ENCODE data around the gene RHBDF2. TPM values are rescaled to one million over a fixed set of nuclear protein-coding genes. Genes with fewer than 3 reads are reported as not detected.

The RHBDF2 gene
- total and polyA plus RNA-seq, 4 experiments from 2014 or later: 5.4 to 62.2 (median 32.6) TPM

DNA sequence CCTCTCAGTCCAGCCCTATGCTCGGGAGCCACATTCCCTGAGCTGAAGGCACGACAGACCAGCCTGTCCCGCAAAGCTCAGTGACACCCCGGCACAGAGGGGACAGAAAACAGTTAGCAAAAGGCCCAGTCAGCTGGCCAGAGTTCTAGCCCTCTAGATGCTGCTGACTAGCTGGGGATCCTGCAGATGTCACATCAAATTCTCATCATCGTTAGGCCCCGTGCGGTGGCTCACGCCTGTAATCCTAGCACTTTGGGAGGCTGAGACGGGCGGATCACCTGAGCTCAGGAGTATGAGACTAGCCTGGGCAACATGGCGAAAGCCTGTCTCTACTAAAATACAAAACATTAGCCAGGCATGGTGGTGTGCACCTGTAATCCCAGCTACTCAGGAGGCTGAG, 65.5 kb downstream of the RHBDF2 start:
- Mint-ChIP-seq H3K9me3 (no peaks in the 10 kb centered on the region), H3K4me3 (no peak overlapping the region), H3K27ac (no peak overlapping the region), H3K4me1 (peaks cover 16 to 40% (median 25%) of the 10 kb centered on the region in 4 donors), H3K27me3 (no peaks in the 10 kb centered on the region), H3K36me3 (peaks cover 7 to 13% of the 10 kb centered on the region in 2 donors)
- CTCF ChIA-PET (ENCODE audit: partially characterized antibody): interaction anchor here (0.6 to 1.5 kb wide), 4 partner anchors 20 to 136 kb away, joined by 3 to 5 read pairs (median 3); no protein-coding TSS in a partner anchor
- intact Hi-C loops (cut with micrococcal nuclease): no loop called here
- Histone ChIP-seq H3K27ac (ENCODE audit: low read depth, low read length) (no peak overlapping the region), H3K27me3 (ENCODE audit: insufficient read depth, low read length) (no peaks in the 10 kb centered on the region), H3K9me3 (ENCODE audit: control insufficient read depth in 1 of 2, low read length in 2 of 2) (no peaks in the 10 kb centered on the region), H3K4me1 (ENCODE audit: insufficient read depth, low read length) (peaks cover 2% of the 10 kb centered on the region), H3K36me3 (ENCODE audit: insufficient read depth, low read length) (no peaks in the 10 kb centered on the region), H3K4me3 (ENCODE audit: low read length in 2 of 2) (no peak overlapping the region)
- POLR2A ChIA-PET (ENCODE audit: partially characterized antibody): no interaction called here
- no peak for DNase-seq

DNA sequence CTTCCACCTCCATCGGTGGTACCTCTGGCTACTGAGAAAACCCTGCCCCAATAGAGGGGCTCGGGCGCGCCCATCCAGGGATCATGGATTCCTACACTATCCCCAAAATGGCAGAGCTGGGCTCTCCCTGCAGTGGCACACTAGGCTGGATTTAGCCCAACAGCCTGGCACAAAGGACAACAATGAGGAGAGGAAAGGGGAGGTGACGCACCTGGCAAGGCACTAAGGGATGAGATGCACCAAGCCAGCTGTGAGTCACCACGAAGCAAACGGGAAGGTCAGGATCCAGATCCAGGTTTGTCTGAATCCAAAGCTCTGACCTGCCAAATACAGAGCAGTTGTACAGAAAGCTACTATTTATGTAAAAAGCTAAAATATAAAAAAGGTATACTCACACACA, 66.4 kb downstream of the RHBDF2 start:
- no peaks in the 10 kb centered on the region for H3K4me1 ChIP-seq (ENCODE audit: insufficient read depth, low read length)
- no peaks in the 10 kb centered on the region for H3K36me3 ChIP-seq (ENCODE audit: insufficient read depth, low read length)
- H3K27ac ChIP-seq (ENCODE audit: low read depth, low read length): no peak overlapping the region
- H3K9me3 Mint-ChIP-seq: no peaks in the 10 kb centered on the region
- H3K36me3 Mint-ChIP-seq: peaks cover 7 to 15% of the 10 kb centered on the region in 2 donors
- H3K27me3 Mint-ChIP-seq: no peaks in the 10 kb centered on the region
- ChIA-PET CTCF (ENCODE audit: partially characterized antibody) (interaction anchor here (1.0 to 1.5 kb wide), 4 partner anchors 14 to 135 kb away, joined by 3 to 5 read pairs (median 3); no protein-coding TSS in a partner anchor), POLR2A (ENCODE audit: partially characterized antibody) (no interaction called here)
- no peak overlapping the region for H3K4me3 ChIP-seq (ENCODE audit: low read length in 2 of 2)
- no peaks in the 10 kb centered on the region for H3K9me3 ChIP-seq (ENCODE audit: control insufficient read depth in 1 of 2, low read length in 2 of 2)
- H3K4me3 Mint-ChIP-seq: no peak overlapping the region
- H3K27me3 ChIP-seq (ENCODE audit: insufficient read depth, low read length): no peaks in the 10 kb centered on the region
- no peak for DNase-seq
- no peak overlapping the region for H3K27ac Mint-ChIP-seq
- intact Hi-C loops (cut with micrococcal nuclease): no loop called here
- peaks cover 15 to 34% (median 24%) of the 10 kb centered on the region in 4 donors for H3K4me1 Mint-ChIP-seq

DNA sequence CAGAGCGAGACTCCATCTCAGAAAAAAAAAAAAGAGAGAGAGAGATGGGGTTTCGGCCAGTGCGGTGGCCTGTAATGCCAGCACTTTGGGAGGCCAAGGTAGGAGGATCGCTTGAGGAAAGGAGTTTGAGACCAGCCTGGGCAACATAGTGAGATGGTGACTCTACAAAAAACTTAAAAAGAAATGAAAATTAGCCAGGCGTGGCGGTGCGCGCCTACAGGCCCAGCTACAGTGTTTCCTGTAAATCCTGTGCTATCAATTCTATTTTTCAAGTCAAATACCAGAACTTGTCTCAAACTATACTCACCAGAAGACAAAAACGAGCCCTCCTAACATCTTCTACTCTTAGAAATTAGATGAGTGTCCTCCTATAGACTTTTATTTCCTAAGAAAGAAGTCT, 67.5 kb downstream of the RHBDF2 start:
- Histone ChIP-seq H3K9me3 (ENCODE audit: control insufficient read depth in 1 of 2, low read length in 2 of 2) (no peaks in the 10 kb centered on the region), H3K4me1 (ENCODE audit: insufficient read depth, low read length) (no peaks in the 10 kb centered on the region), H3K27ac (ENCODE audit: low read depth, low read length) (no peak overlapping the region), H3K4me3 (ENCODE audit: low read length in 2 of 2) (no peak overlapping the region), H3K27me3 (ENCODE audit: insufficient read depth, low read length) (no peaks in the 10 kb centered on the region), H3K36me3 (ENCODE audit: insufficient read depth, low read length) (no peaks in the 10 kb centered on the region)
- H3K9me3 Mint-ChIP-seq: no peaks in the 10 kb centered on the region
- no peak overlapping the region for H3K4me3 Mint-ChIP-seq
- H3K4me1 Mint-ChIP-seq: peaks cover 8 to 24% (median 15%) of the 10 kb centered on the region in 4 donors
- ChIA-PET CTCF (ENCODE audit: partially characterized antibody) (interaction anchor here (1.4 kb wide), 1 partner anchor 36 kb away, joined by 5 read pairs; no protein-coding TSS in a partner anchor), POLR2A (ENCODE audit: partially characterized antibody) (no interaction called here)
- H3K36me3 Mint-ChIP-seq: peaks cover 7 to 12% of the 10 kb centered on the region in 2 donors
- no peak overlapping the region for H3K27ac Mint-ChIP-seq
- no peak for DNase-seq
- intact Hi-C loops (cut with micrococcal nuclease): no loop called here
- H3K27me3 Mint-ChIP-seq: no peaks in the 10 kb centered on the region

GRCh38 chr17:76432712-76433336, 68.4 kb downstream of the RHBDF2 start:
- Mint-ChIP-seq H3K27ac (peak overlapping the region in 1 of 7 donors; percentile 14), H3K4me1 (peaks cover 9 to 27% (median 14%) of the 10 kb centered on the region in 4 donors), H3K9me3 (no peaks in the 10 kb centered on the region), H3K4me3 (no peak overlapping the region), H3K27me3 (no peaks in the 10 kb centered on the region), H3K36me3 (peaks cover 7 to 11% of the 10 kb centered on the region in 2 donors)
- Histone ChIP-seq H3K36me3 (ENCODE audit: insufficient read depth, low read length) (no peaks in the 10 kb centered on the region), H3K27me3 (ENCODE audit: insufficient read depth, low read length) (no peaks in the 10 kb centered on the region), H3K9me3 (ENCODE audit: control insufficient read depth in 1 of 2, low read length in 2 of 2) (no peaks in the 10 kb centered on the region), H3K4me3 (ENCODE audit: low read length in 2 of 2) (no peak overlapping the region), H3K4me1 (ENCODE audit: insufficient read depth, low read length) (no peaks in the 10 kb centered on the region), H3K27ac (ENCODE audit: low read depth, low read length) (no peak overlapping the region)
- intact Hi-C loops (cut with micrococcal nuclease): no loop called here
- POLR2A ChIA-PET (ENCODE audit: partially characterized antibody): no interaction called here
- CTCF ChIA-PET (ENCODE audit: partially characterized antibody): no interaction called here
- no peak for DNase-seq

DNA sequence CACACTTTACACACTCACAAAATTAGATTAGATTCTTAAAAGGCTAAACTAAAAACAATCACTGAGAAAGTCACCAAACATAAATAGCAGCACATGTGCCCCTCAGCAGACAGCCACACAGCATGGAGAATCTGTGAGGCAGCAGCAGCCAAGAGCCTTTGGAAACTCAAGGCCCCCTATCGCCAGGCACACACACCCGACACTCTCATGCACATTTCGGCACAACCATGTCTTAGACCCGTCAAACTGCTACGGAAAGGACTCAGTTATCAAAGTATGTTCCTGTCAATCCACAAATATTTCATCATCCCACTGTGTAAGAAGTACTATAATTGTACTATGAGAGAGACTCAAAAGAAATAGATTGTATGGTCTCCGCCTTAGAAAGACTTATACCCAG, 69.2 kb downstream of the RHBDF2 start:
- no peak for DNase-seq
- H3K36me3 Mint-ChIP-seq: peaks cover 7 to 11% of the 10 kb centered on the region in 2 donors
- Histone ChIP-seq H3K4me3 (ENCODE audit: low read length in 2 of 2) (no peak overlapping the region), H3K27me3 (ENCODE audit: insufficient read depth, low read length) (no peaks in the 10 kb centered on the region), H3K36me3 (ENCODE audit: insufficient read depth, low read length) (no peaks in the 10 kb centered on the region), H3K27ac (ENCODE audit: low read depth, low read length) (no peak overlapping the region), H3K9me3 (ENCODE audit: control insufficient read depth in 1 of 2, low read length in 2 of 2) (no peaks in the 10 kb centered on the region), H3K4me1 (ENCODE audit: insufficient read depth, low read length) (no peaks in the 10 kb centered on the region)
- peaks cover 10 to 30% (median 14%) of the 10 kb centered on the region in 4 donors for H3K4me1 Mint-ChIP-seq
- H3K4me3 Mint-ChIP-seq: no peak overlapping the region
- H3K27me3 Mint-ChIP-seq: no peaks in the 10 kb centered on the region
- intact Hi-C loops (cut with micrococcal nuclease): no loop called here
- H3K27ac Mint-ChIP-seq: no peak overlapping the region
- H3K9me3 Mint-ChIP-seq: no peaks in the 10 kb centered on the region
- ChIA-PET POLR2A (ENCODE audit: partially characterized antibody) (no interaction called here), CTCF (ENCODE audit: partially characterized antibody) (interaction anchor here (2.3 kb wide), 1 partner anchor 23 kb away, joined by 7 read pairs; no protein-coding TSS in a partner anchor)

- intact Hi-C loops (cut with micrococcal nuclease): no loop called here
- Histone ChIP-seq H3K36me3 (ENCODE audit: insufficient read depth, low read length) (no peaks in the 10 kb centered on the region), H3K27ac (ENCODE audit: low read depth, low read length) (no peak overlapping the region), H3K4me1 (ENCODE audit: insufficient read depth, low read length) (no peaks in the 10 kb centered on the region), H3K9me3 (ENCODE audit: control insufficient read depth in 1 of 2, low read length in 2 of 2) (no peaks in the 10 kb centered on the region), H3K27me3 (ENCODE audit: insufficient read depth, low read length) (no peaks in the 10 kb centered on the region), H3K4me3 (ENCODE audit: low read length in 2 of 2) (no peak overlapping the region)
- ChIA-PET POLR2A (ENCODE audit: partially characterized antibody) (no interaction called here), CTCF (ENCODE audit: partially characterized antibody) (interaction anchor here (1.0 to 2.3 kb wide), 2 partner anchors 23 to 46 kb away, joined by 3 to 7 read pairs; no protein-coding TSS in a partner anchor)
- peak overlapping the region in 1 of 7 donors; percentile 59 for H3K27ac Mint-ChIP-seq
- H3K27me3 Mint-ChIP-seq: no peaks in the 10 kb centered on the region
- DNase-seq: no peak
- peaks cover 8 to 29% (median 14%) of the 10 kb centered on the region in 4 donors for H3K4me1 Mint-ChIP-seq
- peaks cover 7 to 11% of the 10 kb centered on the region in 2 donors for H3K36me3 Mint-ChIP-seq
- no peaks in the 10 kb centered on the region for H3K9me3 Mint-ChIP-seq
- no peak overlapping the region for H3K4me3 Mint-ChIP-seq
These were observed 69.7 kb downstream of the RHBDF2 start for GRCh38 chr17:76431509-76431908.

- Histone ChIP-seq H3K27me3 (ENCODE audit: insufficient read depth, low read length) (no peaks in the 10 kb centered on the region), H3K9me3 (ENCODE audit: control insufficient read depth in 1 of 2, low read length in 2 of 2) (no peaks in the 10 kb centered on the region), H3K4me3 (ENCODE audit: low read length in 2 of 2) (no peak overlapping the region), H3K27ac (ENCODE audit: low read depth, low read length) (no peak overlapping the region), H3K4me1 (ENCODE audit: insufficient read depth, low read length) (no peaks in the 10 kb centered on the region), H3K36me3 (ENCODE audit: insufficient read depth, low read length) (no peaks in the 10 kb centered on the region)
- Mint-ChIP-seq H3K9me3 (no peaks in the 10 kb centered on the region), H3K27ac (peak overlapping the region in 1 of 7 donors; percentile 40), H3K4me1 (peaks cover 5 to 25% (median 11%) of the 10 kb centered on the region in 4 donors), H3K4me3 (no peak overlapping the region), H3K27me3 (no peaks in the 10 kb centered on the region), H3K36me3 (peaks cover 0 to 7% of the 10 kb centered on the region in 2 donors)
- DNase-seq: no peak
- POLR2A ChIA-PET (ENCODE audit: partially characterized antibody): no interaction called here
- intact Hi-C loops (cut with micrococcal nuclease): no loop called here
- CTCF ChIA-PET (ENCODE audit: partially characterized antibody): interaction anchor here (2.5 kb wide), 1 partner anchor 30 kb away, joined by 8 read pairs; no protein-coding TSS in a partner anchor
These were observed 72.7 kb downstream of the RHBDF2 start for GRCh38 chr17:76428511-76428910.
